HG02588 (cell line): Measurements from ENCODE around the gene POM121.
"Not testable (repeated sequence)": the region's sequence is repeated elsewhere in the genome, so short reads cannot be mapped to it uniquely, and the experiment has no call there.

Experiments
- ATAC-seq: cut with Tn5 transposase; IDR thresholded peaks from one replicate; pipeline ENCODE4 v1.9.1; 2021; ENCODE audit warnings: mild to moderate bottlenecking, moderate library complexity; ENCODE audit not compliant: unreplicated experiment

POM121 gene

GRCh38 chr7:72949276-72949675 lies 24.4 kb downstream of the POM121 start:
- ATAC-seq: not testable (repeated sequence)

DNA sequence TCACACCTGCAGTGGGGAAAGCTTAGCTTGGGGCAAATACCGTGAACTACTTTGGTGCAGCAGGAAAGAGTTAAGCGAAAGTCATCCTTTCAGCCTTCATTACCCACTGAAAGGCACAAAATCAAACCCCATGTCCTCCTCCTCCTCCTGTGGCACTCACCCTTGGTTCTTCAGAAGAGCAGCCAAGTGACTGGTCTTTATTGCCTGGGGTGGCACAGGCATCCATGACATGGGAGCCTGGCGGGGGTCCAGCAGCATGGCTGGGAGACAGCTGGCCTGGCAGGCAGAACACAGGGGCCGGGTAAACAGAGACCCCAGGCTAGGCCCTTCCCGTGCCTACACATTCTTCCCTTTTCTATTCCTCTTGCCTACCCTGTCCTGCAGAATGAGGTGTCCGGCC lies 24.8 kb downstream of the POM121 start:
- ATAC-seq: not testable (repeated sequence)

DNA sequence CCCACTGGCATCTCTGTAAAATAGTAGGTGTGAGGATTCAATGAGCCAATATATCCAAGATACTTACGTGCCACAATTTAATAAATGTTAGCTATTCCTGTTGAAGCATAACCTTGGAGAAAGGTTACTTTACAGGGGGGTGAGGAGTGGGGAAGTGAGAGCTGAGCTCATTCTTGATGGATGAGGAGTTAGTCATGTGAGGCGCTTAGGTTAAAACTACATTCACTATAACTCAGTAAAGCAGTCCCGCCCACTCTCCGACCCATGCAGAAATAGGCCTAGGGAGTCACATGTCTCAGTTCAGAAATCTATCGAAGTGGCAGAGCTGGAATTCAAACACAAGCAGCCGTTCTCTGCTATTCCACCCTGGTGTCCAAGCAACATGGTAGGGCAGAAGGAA lies 25.5 kb downstream of the POM121 start:
- not testable (repeated sequence) for ATAC-seq

DNA sequence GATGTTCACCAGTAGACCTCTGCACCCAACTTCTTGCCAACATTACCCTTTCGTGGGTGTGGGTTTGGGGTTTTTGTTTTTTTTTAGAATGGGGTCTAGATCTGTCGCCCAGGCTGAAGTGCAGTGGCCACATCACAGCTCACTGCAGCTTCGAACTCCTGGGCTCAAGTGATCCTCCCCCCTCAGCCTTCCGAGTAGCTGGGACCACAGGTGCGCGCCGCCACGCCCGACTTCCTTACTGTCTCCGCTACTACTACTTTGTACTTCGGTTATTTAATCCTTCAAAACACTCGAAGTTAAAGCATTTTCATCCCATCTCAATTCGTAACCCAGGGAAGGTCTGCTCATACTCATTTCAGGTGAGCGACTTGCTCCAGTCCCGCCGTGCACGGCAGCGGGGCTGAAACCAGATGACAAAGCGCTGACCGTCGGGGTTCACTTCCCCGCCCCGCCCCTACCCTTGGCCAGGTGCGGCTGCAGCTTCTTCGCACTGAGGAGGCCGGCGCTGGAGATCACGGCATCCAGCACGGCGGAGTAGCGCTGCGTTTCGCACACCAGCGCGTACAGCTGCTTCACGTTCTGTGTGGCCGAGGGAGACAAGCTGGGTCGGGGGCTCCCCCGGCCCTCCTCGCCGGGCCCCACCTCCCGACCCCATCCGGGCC lies 29.1 kb downstream of the POM121 start:
- peak; percentile 53 for ATAC-seq

GRCh38 chr7:72954563-72955198 lies 29.8 kb downstream of the POM121 start:
- ATAC-seq: peak; percentile 88

DNA sequence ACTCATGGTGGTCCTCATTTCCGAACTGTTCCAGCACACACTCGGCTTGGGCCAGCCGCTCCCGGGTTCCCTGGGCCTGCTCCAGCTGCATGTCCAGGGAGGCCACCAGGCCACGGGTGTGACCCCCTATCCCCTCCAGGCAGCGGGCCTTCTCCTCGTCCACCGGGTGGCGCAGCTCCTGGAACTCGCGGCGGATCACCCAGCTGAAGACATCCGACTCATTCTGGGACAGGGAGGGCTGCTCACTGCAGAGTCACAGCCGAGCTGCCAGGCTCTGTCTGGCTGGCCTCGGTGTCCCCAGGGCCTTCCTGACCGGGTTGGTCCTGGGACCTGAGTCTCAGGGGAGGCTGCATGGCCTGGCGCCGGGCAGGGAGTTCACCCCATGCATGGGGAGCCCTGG lies 35.1 kb downstream of the POM121 start:
- ATAC-seq: not testable (repeated sequence)

DNA sequence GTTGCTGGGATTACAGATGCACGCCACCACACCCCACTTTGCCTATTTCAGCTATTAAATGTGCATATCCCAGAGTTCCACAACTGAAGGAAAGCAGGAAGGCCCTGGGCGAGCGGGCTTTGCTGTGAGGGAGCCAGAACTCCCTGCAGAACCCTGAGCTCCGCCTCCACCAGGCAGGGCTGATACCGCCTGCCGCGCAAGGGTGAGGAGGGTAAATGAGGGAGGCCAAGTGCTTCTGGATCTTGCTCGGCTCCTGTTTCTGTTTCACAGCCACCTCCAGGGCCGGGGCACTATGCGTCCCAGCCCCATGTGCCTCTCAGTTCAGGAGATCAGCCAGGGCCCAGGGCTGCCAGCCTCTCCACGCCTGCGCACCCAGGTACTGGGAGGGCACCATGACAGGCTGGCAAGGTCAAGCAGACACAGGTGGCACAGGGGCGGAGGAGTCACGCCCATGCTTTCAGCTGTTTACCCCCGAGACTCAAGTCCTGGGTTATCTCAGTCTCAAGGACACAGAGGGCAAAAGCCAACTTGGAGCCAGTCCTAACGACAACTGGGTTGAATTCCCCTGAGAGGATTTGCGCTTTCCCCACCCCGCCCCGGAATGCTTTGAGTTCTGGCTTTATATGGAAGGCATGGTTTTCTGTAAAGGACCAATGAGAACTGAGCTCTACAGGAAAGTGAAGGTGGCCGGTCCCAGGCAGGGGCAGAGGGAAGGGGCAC lies 35.9 kb downstream of the POM121 start:
- ATAC-seq: not testable (repeated sequence)

DNA sequence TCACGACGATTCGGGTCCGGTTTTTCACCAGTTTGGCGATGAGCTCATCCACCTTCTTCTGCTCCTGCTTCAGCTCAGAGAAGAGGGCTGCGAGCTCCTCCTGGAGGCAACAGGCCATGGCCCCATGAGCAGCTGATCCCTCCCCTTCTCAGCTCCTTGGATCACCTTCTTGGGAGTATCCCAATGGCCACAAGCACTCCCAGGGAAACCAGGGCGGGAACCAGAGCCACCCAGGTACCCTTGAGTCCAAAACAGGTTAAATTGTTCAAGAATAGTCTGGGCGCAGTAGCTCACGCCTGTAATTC lies 36.4 kb downstream of the POM121 start:
- ATAC-seq: not testable (repeated sequence)

- not testable (repeated sequence) for ATAC-seq
Measured at GRCh38 chr7:72963056-72963455, 38.2 kb downstream of the POM121 start.

DNA sequence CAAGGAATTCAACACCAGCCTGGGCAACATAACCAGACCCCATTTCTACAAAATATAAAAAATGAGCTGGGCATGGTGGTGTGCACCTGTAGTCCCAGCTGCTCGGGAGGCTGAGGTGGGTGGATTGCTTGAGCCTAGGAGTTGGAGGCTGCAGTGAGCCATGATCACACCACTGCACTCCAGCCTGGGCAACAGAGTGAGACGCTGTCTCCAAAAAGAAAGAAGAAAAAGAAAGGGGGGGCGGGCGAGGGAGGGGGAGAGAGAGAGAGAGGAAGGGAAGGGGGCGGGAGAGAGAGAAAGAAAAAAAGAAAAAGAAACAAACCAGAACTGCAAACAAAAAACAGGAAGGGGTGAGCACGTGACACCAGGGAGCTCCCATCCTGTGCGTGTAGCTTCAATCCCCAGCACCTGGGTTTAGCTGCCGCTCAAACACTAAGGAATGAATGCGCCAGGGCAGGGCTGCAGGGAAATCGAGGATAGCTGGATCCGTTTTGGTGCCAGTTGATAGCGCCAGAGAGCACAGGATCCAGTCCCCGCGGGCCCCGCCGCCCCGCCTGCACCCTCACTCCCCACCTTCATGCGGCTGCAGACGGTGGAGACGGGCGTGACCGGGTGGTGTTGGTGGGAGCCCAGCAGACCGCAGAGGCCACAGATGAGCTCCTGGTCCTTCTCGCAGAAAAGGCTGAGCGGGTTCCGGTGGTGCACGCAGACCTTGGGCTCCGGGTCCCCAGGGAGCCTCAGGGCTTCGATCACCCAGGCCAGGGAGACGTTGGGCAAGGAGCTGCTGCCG lies 40.5 kb downstream of the POM121 start:
- ATAC-seq: not testable (repeated sequence)

DNA sequence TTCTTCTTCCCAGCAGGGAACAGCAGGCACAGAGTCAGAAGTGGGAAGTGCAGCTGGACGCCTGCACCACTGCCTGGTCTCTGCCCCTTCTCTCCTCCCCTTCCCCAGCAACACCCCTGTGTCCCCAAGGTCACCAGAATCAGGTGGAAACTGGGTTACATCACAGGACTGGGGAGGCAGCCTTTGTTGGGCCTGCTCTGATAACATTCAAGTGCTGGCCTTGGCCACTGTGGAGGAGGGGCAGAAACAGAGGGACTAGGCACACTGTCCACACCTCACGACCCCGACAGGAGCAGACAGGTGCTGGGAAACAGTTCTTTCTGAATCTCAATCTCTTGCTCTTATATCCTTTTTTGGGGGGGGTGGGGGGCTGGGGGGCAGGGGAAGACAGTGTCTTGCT lies 42.0 kb downstream of the POM121 start:
- ATAC-seq: not testable (repeated sequence)

DNA sequence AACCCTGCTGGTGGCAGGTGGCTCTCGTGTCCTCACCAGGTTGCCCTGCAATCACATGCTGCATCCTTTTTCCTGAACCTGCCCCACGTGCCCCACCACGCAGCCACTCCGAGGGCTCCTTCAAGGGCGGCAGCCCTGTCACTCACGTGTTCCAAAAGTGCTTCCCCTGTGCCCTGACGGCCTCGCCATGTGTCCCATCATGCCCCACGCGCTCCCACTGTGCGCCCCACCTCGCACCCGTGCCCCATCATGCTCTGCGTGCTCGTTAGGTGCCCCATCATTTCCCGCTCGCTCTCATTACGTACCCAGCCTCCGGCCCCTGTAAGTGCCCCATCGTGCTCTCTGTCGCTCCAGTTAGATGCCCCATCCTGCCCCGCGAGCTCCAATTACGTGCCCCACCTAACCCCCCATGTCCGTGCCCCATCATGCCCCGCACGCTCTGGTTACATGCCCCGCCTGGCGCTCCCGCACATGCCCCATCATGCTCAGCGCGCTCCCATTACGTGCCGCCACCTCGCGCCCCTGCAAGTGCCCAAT lies 44.2 kb downstream of the POM121 start, which contains the start of gene TRIM74:
Gene TRIM74 (minus strand): TSS at position 487 of the 537 bp plus-strand sequence. CDS start 3,309 bp downstream, outside the sequence.
- ATAC-seq: not testable (repeated sequence)

DNA sequence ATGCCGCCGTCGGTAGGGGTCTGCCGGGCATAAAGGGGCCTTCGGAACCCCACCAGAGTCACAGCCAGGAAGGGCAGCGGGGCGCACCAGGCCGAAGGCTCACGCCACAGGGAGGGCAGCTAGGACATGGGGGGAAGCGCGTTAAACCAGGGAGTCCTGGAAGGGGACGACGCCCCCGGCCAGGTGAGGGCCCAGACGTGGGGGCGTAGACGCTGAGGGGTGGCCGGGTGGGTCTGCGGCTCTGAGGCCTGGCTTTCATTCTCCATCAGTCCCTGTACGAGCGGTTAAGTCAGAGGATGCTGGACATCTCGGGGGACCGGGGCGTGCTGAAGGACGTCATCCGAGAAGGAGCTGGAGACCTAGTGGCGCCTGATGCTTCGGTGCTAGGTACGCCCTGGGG lies 44.8 kb downstream of the POM121 start:
- not testable (repeated sequence) for ATAC-seq

- ATAC-seq: not testable (repeated sequence)
Measured at GRCh38 chr7:72971505-72971904, 46.6 kb downstream of the POM121 start.

- not testable (repeated sequence) for ATAC-seq
Measured at GRCh38 chr7:72974781-72975180, 49.9 kb downstream of the POM121 start.

- not testable (repeated sequence) for ATAC-seq
Measured at GRCh38 chr7:72975656-72976286, 50.9 kb downstream of the POM121 start.

GRCh38 chr7:72976434-72976833 lies 51.5 kb downstream of the POM121 start:
- not testable (repeated sequence) for ATAC-seq

- not testable (repeated sequence) for ATAC-seq
Measured at GRCh38 chr7:72980382-72980781, 55.5 kb downstream of the POM121 start.

DNA sequence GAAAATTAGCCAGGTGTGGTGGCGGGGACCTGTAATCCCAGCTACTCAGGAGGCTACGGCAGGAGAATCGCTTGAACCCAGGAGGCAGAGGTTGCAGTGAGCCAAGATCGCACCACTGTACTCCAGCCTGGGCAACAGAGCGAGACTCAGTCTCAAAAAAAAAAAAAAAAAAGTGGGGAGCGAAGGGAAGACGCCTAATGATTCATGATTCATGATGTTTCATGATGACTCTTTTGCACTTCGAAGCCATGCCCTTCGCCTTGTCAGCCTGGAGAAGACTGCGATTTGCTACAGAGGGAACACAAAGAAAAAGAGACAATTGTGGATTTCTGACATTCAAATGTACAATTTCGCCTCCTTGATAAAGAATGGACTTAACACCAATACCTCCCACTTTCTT lies 57.2 kb downstream of the POM121 start:
- ATAC-seq: not testable (repeated sequence)
